Ovary (tissue), 3 donors: ENCODE data around the gene GPR157.

Experiments used
- CTCF ChIP-seq, 3 donors: fragments of 450-650 bp in 2 of 3; fragments of 200-600 bp in 1 of 3; IDR thresholded peaks; one replicate each; pipeline versions ENCODE4 v1.5.1 to v1.8.0; 2016 to 2022; ENCODE audit warnings: antibody characterized with exemption in 3 of 3, mild to moderate bottlenecking in 1 of 3
- EP300 ChIP-seq: sonication (generic); formaldehyde crosslinking; IDR thresholded peaks from one replicate; pipeline ENCODE4 v1.6.1; 2017; ENCODE audit warnings: antibody characterized with exemption
- POLR2A ChIP-seq: fragments of 450-650 bp; IDR thresholded peaks from one replicate; pipeline ENCODE4 v1.6.1; 2017; ENCODE audit warnings: antibody characterized with exemption, mild to moderate bottlenecking, moderate library complexity
- donor health status: DM: no; HTN: no; CAD: no.

- TF ChIP-seq CTCF (IDR thresholded peaks at IDR 0.05) = no peak
- no peak for TF ChIP-seq POLR2A
- TF ChIP-seq EP300 = no peak
These were observed 31.3 kb upstream of the GPR157 start for GRCh38 chr1:9160079-9160717.
